NCI-H345 treated with DMSO at 0.1 percent for 48 hours (cell line): ENCODE results near the gene KIAA2012.
"Not testable (repeated sequence)": the region's sequence is repeated elsewhere in the genome, so short reads cannot be mapped to it uniquely, and the experiment has no call there.

Experiments used
- DNase-seq: peaks from one replicate; lab custom pipeline; 2025; ENCODE audit not compliant: unreplicated experiment; lab: John Stamatoyannopoulos, UW

KIAA2012 gene

DNA sequence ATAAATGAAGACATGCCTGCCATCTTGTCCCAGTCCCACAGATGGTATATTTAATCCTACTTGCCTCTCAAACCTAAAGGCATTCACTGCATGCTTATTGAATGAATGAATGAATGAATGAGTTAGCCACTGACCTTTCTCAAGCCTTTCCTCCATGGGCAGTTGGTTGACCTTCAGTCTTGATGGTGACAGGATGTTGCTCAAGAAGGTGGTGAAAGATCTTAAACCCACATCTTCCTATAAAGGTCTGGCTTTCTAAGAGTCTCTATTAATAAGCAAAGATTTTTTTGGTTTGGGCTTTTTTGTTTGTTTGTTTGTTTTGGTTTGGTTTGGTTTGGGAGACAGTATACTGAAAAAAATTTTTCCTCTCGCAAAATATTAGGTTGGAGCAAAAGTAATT, 41.7 kb downstream of the KIAA2012 start:
- DNase-seq = no peak

GRCh38 chr2:202115479-202115971, 42.5 kb downstream of the KIAA2012 start:
- no peak for DNase-seq

GRCh38 chr2:202116691-202117090, 43.6 kb downstream of the KIAA2012 start:
- DNase-seq = no peak

DNA sequence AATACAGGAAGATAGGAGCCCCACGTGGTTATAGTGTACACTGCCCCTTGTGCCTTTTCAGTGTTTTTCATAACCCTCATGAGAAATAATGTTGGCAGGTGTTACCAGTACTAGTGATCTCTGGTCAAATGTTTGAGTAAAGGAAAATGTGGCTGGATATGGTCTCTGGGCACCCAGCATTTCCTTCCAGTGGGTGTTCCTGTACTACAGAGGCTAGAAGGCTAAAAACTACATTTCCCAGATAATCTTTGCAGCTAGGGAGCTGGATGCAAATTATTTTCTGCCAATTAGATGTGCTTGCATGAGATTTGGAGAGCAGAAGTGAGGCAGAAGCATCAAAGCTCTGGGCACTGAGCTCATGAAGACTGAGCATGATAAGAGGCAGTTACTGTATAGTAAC, 45.1 kb downstream of the KIAA2012 start:
- DNase-seq = no peak

DNA sequence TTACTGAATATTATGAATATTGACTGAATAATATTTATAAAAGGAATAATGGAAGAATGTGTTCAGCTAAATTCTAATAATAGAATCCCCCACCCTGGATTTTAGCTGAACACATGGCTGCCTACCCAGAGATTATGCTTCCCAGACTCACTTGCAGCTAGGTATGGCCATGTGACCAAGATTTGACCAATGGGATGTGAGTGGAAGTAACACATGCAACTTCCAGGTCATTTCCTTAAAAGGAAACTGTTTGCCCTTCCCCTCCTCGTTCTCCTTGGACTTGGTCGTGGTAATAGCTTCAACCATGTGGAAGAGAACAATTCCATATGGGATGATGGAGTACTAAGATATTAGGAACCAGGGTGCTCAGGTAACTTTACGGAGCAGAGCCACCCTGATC, 47.8 kb downstream of the KIAA2012 start:
- DNase-seq = no peak

DNA sequence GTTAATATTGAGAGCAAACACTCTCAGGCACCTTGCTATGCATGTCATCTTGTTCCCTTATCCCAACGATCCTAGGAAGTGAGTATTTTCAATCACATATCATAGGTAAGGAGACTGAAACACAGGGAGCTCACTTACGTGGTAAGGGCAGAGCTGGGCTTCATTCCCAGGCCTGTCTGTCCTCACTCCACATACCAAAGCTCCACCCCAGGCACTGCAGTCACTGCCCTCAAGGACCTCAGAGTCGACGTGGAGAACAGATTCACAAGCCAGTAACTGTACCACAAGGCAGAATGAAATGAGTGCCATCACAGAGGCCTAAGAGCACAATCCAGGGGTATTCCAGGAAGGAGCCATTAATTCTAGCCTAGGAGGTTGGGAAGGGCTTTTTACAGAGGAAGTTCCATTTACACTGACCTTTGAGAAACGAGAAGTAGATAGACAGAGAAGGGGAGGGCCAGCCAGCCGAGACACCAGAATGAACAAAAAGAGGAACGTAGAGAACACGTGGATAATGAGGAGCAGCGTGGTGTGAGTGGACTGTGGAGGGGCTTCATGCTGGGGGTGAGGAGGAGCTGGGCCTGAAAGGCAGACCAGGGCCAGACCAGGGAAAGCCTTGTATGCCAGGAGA, 48.6 kb downstream of the KIAA2012 start:
- DNase-seq = no peak

DNA sequence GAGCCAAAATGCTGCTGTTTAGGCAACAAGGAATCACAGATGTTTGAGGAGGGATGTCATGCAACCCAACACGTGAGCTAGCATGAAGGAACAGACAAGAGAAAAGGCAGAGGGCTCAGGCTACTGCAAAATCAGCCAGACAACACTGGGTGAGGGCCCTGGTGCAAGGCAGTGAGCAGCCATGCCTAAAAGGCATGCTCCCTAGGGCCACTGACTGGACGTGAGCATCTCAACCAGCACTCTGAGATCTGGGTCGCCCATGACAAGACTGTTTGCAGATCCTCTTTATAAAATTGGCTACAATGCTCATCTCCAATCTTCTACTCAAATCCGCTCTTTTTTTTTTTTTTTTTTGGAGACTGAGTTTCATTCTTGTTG, 49.1 kb downstream of the KIAA2012 start:
- no peak for DNase-seq

- no peak for DNase-seq
These were observed 50.1 kb downstream of the KIAA2012 start for GRCh38 chr2:202122980-202123720.

DNA sequence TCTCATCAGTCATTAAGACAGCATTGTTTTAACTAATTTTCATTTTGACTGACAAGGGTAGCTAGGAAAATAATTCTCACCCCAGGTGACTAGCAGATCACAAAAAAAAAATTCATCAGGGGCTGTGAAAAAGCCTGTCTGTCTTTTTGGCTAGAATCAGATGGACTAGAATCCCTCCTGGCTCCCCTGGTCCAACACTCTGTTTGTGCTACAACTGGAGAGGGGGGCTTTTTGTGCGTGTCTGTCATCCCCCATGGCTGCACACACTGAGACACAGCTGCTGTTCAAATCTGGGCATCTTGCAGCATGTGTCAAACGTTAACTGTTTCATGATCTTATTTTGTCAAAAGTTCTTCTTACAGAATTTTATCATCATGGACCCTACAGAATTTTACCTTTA, 51.2 kb downstream of the KIAA2012 start:
- DNase-seq = no peak

- DNase-seq = no peak
These were observed 54.8 kb downstream of the KIAA2012 start for GRCh38 chr2:202127687-202128331.

- DNase-seq = no peak
These were observed 56.8 kb downstream of the KIAA2012 start for GRCh38 chr2:202129841-202130240.

- no peak for DNase-seq
These were observed 60.3 kb downstream of the KIAA2012 start for GRCh38 chr2:202133200-202133908.

DNA sequence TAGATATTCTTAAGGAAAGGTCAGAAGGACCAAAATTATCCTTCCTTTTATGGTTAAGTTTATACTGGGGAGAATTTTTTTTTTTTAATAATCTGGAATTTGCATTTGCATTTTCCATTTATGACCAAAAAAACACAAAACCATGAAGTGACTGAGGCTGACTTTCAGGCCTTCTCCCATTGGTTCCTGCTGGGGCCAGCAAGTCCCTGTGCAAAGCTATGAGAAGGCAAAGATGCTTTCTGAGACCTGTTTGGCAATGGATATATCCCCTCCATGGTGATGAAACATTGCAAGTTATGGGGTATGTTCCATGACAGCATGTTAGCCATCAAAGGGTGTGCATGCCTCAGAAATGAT, 60.8 kb downstream of the KIAA2012 start:
- DNase-seq = no peak

- no peak for DNase-seq
These were observed 62.2 kb downstream of the KIAA2012 start for GRCh38 chr2:202135091-202135874.

GRCh38 chr2:202136039-202136438, 63.0 kb downstream of the KIAA2012 start:
- DNase-seq = not testable (repeated sequence)

GRCh38 chr2:202136526-202136925, 63.5 kb downstream of the KIAA2012 start:
- no peak for DNase-seq

DNA sequence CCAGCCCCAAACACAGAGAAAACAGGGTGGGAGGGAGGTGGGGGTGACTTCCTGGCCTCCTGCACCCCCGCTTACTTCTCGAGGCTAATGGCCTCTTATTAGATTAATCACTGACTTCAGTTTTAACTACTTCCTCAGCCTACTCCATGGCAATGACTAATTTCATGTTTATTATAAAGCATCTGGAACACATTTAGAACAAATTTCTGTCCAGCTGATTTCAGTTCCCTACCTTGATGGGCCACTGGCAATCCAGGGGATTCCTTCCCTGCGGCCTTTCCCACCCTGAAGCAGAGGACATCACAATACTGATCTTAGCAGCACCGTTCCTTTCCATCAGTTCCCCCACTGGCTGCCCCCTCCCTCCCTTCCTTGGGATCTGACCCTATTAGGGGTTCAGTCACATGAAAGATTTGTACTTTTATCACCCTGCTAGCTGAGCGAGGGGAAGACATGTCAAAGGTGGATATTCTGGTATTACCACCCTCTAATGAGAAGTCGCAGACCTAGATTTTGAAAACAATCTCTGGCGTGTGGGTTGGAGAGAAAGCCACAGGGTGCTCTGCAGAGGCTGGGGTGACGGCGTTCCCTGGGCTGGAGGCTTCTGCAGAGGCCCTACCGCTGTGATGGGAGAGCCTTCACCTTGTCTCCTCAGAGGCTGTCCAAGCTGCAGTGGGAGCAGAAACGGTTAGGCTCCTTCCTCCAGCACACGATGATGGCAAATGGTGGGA, 67.6 kb downstream of the KIAA2012 start:
- no peak for DNase-seq

DNA sequence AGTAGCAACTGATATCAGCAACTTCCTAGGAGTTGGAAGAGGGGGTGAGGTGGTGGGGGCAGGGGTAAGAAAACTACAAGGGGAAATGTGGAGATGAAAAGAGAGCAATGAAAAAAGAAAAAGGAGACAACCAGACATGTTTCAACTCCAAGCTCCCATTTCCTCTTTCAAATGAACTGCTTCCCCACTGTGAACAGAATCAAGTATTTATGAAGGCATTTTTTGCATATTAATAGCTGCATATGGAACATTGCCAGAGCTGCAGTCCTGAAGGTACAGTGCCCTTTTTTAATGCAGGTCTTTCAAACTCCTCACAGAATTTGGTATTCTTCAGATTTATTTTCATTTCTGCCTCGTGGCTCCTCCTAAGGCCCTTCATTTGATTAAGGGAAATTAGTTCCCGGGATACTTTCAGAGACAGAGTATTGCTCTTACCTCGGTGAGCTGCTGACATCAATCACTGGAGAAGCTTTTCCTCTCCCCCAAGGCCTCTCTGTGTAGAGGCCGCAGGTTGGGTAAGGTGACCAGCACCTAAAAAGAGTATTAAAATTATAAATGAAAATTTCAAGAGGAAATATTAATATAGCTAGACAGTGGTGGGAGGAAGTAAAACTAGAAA, 68.4 kb downstream of the KIAA2012 start:
- DNase-seq = no peak

GRCh38 chr2:202142540-202142939, 69.5 kb downstream of the KIAA2012 start:
- DNase-seq = no peak

DNA sequence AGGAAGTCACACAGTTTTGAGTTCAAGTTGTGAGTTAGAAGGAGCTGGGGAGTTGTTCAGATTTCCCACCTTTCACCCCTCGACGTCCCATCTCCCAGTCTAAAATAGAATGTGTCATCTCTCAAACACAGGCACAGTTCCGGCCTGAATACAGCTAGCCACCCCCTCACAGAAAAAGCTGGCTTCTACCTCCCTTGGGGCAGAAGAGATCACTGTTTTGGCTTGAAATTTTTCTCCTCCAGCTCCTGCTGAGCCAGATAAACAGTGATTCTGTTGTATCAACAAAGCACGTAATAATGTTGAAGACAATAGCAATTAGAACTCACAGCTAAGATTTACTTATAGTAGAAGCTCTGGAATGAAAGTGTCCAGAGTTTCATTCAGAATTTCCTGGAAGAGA, 74.7 kb downstream of the KIAA2012 start:
- DNase-seq = no peak
